NCI-H446 (cell line): Measurements from ENCODE around the gene FOXM1.
"Not testable (repeated sequence)": the region's sequence is repeated elsewhere in the genome, so short reads cannot be mapped to it uniquely, and the experiment has no call there.

ENCODE experiments used
- DNase-seq, 2 experiments: peaks; one replicate each; lab custom pipeline; 2025; lab: John Stamatoyannopoulos, UW

Gene FOXM1

GRCh38 chr12:2879853-2880252 is 2.9 kb upstream of the FOXM1 start:
- DNase-seq, result no peak

DNA sequence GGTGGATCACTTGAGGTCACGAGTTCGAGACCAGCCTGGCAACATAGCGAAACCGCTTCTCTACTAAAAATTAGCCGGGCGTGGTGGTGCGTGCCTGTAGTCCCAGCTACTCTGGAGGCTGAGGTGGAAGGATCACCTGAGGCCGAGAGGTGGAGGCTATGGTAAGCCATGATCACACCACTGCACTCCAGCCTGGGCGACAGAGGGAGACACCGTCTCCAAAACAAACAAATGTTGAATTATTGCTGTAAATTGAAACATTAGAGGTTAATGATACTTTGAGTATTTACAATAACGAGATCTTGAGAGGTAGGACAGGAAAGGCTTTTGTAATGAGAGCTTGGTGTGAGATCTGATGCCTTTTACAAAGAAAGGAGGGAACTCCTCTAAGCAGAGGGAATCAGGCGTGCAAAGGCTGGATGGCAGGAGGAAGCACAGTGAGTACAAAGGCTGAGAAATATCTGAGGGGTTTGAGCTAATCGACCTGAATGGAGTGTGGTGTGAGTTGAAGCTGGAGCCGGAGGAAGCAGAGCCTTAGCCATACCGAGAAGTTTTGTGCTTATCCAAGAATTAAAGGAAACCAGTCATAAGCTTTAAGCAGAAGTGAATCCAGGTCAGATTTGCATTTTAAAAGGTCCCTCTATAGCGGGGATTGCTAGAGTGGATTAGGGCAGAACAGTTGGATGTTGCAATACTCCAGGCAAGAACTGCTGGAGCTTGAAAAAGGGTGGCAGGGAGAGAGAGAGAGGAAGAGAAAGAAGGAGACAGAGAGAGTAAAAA is 1.2 kb upstream of the FOXM1 start:
- DNase-seq, result no peak

- no peak for DNase-seq
Measured at GRCh38 chr12:2876431-2877046, 435 bp downstream of the FOXM1 start.

DNA sequence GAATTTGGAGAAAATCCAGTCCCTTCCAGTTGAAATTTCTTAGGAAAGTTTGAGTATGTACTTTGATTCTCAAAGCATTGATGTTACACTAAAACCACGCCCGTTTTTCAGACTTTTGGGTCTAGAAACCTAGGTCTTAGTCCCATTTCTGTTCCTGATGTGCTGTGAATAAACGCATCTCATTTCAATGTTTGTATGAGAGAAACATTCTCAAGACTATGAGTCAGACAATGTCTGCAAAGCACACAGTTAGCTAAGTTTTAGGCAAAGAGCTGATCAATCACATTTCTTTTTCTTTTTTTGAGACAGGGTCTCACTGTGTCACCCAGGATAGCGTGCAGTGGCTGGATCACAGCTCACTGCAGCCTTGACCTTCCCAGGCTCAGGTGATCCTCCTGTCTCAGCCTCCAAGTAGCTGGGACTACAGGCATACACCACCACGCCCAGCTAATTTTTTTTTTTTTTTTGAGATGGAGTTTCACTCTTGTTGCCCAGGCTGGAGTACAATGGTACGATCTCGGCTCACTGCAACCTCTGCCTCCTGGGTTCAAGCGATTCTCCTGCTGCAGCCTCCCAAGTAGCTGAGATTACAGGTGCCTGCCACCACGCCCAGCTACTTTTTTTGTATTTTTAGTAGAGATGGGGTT is 7.9 kb downstream of the FOXM1 start:
- not testable (repeated sequence) for DNase-seq

- DNase-seq, result no peak
Measured at GRCh38 chr12:2864198-2864597, 12.8 kb downstream of the FOXM1 start.

DNA sequence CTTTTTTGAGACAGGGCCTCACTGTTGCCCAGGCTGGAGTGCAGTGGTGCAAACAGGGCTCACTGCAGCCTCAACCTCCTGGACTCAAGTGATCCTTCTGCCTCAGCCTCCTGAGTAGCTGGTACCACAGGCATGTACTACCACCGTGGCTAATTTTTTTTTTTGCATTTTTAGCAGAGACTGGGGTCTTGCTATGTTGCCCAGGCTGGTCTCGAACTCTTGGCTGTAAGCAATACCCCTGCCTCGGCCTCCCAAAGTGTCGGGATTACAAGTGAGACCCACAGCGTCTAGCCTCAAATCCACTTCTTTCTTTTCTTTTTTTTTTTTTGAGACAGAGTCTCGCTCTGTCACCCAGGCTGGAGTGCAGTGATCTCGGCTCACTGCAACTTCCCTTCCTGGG is 13.6 kb downstream of the FOXM1 start:
- not testable (repeated sequence) for DNase-seq

GRCh38 chr12:2862876-2863275 is 14.1 kb downstream of the FOXM1 start:
- DNase-seq, result no peak

GRCh38 chr12:2860170-2860569 is 16.8 kb downstream of the FOXM1 start:
- no peak for DNase-seq

DNA sequence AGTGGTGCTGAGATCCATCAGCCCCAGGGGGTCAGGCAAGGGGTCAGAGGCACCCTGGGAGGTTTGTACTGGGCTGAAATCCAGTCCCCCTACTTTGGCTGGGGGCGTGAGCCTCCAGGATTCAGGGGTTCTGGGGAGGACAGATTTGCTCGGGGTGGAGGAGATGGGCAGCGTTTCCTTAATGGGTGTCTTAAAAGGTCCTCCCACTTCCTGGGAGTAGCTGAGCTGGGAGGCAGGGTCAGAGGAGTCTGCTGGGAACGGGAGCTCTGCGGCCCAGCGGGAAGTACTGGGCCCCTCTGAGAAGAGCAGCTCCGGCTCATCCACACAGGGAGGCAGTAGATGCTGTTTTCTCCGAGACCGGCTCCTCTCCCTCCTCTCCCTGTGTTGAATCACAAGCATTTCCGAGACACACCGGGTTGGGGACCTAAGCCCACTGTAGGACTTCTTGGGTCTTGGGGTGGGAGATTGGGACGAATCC is 18.0 kb downstream of the FOXM1 start:
- no peak for DNase-seq

- DNase-seq, result no peak
Measured at GRCh38 chr12:2858334-2858733, 18.6 kb downstream of the FOXM1 start.

DNA sequence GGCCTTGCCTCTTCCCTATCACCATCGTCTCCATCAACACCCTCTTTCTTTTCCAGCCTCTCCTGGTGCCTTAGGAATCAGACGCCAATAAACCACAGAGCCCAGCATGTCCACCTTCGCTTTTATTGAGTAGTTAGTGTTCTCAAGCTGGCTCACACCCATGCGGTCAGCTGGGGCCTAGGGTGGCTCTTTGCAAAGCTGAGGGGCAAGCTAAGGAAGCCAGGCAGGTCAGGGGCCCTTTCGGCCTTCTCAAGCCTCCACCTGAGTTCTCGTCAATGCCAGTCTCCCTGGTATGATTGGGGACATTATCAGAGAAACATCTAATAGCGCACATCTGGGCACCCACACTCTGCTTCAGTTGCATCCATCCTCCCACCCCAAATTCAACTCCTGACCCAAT is 19.4 kb downstream of the FOXM1 start:
- DNase-seq, result no peak

GRCh38 chr12:2857021-2857431 is 19.9 kb downstream of the FOXM1 start, which contains the start of gene TEX52:
TSS of gene TEX52 (minus strand) at chr12:2857039. CDS start at chr12:2857026, 13 bp downstream.
- DNase-seq, result no peak

DNA sequence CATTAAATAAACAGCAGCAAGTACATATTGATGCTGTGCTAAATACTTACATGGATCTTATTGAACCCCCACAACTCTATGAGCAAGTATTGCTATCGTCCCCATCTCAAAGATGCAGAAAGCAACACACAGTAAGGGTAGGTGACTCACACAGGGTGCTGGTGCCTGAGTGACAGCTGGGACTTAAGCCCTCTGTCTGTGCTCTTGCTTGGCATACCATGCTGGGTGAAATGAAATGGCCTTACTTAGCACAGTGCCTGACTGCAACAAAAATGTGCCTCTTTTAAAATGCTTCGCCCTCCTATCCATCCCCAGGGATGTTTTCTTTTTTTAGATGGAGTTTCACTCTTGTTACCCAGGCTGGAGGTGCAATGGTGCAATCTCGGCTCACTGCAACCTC is 20.9 kb downstream of the FOXM1 start:
- DNase-seq, result no peak

DNA sequence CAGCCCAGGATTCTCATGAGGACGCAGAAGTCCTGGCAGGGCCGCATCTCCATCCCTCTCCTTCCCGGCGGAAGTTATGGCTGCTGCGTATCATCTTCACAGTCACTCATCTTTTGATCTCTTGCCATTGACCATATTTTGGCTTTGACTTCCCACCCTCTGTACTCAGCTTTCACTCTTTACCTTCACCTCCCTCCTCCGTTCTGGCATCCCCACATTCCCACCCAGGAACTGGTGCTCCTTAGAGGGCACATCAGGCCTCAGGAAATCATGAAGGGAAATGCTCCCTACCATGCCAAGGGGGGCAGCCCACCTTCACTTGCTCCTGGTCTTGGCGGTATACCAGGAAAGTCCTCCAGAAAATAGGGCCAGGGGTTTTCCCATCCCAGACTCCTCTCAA is 21.4 kb downstream of the FOXM1 start:
- DNase-seq, result no peak

DNA sequence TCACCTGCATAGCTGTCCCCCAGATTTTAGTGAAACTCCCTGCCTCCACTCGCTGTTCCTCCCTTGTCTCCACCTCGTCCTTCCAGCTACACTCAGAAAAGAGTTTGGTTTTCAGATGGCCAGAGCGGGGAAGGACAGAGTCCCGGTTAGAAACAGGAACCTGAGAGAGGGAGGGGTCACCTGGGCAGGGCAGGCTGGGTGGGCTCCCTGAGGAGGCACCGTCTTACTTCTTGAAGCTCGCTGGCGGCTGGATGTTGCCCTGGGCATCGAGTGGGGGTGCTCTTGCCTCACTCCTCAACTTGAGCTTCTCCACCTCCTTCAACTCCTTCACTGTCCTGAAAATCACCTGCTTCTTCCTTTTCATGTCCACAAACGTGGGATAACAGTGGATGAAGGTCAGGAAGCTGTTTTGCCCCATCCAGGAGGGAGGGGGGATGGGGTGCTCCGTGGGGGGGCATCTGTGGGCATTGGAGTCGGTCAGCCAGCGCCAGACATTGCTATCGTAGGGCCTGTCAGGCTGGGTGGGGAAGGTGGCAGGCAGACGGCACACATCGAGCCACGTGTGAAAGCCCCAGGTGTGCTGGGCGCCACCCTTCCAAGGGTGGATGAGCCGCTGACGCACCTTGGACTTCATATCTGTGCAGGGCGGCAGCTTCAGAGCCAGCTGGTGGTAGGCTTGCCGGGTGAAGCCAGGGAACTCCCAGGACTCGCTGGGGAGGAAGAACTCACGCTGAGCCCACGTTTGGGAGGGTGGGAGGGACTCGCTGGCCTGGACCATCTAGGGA is 22.1 kb downstream of the FOXM1 start:
- DNase-seq, result no peak

DNA sequence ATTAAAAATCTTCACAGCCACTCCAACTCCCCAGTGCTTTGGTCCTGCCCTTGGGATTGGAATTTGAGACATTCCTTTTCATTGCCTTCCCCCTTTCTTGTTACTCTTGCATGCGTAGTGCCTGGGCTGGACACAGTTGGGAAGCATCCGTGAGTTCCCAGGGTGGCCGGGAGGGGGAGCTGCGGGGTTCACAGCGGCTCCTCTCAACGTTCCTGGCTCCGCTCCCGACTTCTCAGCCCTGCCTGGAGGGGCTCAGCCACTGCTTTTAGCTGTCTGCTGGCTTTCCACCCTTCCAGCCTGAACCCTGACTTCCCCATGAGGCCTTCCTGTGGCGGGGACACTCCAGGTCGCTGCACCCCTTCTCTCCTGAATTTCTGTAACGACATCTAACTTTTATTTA is 23.3 kb downstream of the FOXM1 start:
- peak; percentile 29 to 81 for DNase-seq

DNA sequence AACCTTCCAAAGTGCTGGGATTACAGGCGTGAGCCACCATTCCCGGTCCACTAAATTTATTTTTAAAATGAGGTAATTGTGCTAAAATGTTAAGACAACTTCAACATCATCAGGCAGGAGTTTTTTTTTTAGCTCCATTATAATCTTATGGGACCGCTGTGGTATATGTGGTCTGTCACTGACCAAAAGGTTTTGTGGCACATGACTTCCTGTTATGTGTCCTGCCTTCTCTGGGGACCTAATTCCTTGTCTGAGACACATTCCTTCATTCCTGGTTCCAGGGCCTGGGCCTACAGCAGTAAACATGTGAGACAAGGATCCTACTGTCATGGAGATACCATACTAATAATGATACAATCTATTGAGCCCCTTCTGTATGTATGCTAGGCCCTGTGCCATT is 25.0 kb downstream of the FOXM1 start:
- no peak for DNase-seq

DNA sequence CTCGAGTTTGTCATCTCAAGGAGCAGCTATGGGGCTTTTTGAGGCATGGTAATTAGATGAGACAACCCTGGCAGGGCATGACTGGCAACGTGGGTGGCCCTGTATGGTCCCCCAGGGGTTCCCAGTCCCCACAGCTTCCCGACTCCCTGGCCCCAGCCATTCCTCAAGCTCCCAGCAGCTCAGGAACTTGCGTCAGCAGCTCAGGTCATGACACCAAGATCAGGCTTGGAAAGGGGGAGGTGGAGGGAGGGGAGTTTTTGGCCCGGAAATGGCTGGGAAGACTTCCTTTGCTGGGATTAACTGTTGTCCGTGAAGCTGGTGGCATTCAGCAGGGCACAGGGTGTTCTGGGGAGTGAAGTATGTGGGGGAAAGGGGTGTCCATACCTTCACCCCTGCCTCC is 31.7 kb downstream of the FOXM1 start:
- DNase-seq, result no peak

GRCh38 chr12:2844786-2845185 is 32.2 kb downstream of the FOXM1 start:
- DNase-seq, result no peak

DNA sequence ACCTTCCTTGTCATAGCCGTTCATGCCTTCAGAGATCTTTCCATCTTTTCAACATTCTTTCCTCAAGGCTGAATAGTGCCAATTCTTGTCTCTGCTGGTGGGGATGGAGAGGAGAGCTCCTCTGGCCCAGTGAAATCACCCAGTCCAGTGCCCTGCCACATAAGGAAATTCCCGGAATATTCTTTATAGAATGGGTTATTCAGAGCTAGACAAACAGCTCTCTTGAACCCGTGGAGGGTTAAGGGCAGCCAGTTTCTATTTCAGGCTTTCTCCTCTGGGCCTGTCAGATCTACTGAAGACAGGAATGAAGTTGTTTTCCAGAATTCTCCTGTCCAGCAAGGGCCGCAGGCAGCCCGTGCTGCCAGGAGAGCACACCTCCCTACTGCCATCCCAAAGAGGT is 34.0 kb downstream of the FOXM1 start:
- no peak for DNase-seq

GRCh38 chr12:2841056-2841650 is 35.8 kb downstream of the FOXM1 start:
- peak in 1 of 2 experiments; percentile 42 for DNase-seq

DNA sequence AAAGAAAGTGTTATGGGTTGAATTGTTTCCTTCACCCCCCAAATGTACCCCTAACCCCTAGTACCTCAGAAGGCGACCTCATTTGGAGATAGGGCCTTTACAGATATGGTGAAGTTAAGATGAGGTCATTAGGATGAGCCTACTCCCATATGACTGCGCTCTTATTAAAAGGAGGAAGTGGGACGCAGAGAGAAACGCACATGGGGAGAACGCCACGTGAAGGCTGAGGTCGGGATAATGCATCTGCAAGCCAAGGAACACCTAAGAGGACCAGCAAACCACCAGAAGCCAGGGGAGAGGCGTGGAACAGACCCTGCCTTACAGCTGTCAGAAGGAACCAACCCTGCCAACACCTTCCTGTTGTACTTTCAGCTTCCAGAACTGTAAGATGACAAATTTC is 40.4 kb downstream of the FOXM1 start:
- DNase-seq, result no peak
